NCI-H345 treated with DMSO at 0.1 percent for 48 hours (cell line): ENCODE data around the gene ARHGEF11.

Experiments
- DNase-seq: peaks from one replicate; lab custom pipeline; 2025; ENCODE audit not compliant: unreplicated experiment; lab: John Stamatoyannopoulos, UW

Gene ARHGEF11

GRCh38 chr1:156896490-156897033, 149.0 kb downstream of the ARHGEF11 start:
- no peak for DNase-seq

GRCh38 chr1:156895927-156896326, 149.6 kb downstream of the ARHGEF11 start:
- no peak for DNase-seq

GRCh38 chr1:156895455-156895812, 150.1 kb downstream of the ARHGEF11 start:
- no peak for DNase-seq

DNA sequence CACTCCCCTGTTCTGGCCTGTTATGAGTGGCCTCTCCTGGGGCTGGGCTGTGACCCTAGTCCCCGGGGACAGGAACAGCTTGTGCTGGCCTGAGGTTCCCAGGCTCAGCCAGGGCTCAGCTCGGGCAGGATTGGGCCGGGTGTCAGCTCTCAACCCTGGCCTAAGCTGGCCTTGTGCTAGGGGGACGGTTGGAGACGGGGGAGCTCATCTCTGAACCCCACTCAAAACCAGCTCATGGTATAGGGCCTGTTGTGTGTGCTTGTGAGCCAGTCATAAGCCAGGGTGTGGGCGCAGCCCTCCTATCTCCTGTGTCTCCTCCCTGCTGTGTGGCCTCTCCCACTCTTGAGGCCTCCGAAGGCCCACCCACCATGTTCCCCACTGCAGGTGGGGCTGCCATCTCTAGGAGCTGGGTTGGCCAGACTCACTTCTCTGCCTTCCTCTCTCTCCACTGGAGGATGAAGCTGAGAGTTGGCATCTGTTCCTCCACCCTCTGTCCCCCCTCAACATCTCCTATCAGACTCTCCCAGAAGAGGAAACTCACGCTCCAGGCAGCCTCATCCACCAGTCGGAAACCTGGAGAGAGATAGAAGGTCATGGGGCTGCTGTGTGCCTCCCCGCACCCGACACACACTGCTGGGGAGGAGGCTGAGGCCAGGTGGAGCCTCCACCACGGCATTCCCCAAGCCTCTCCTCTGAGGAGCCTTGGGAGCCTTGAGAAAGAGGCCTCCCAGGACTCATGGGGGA, 150.7 kb downstream of the ARHGEF11 start:
- no peak for DNase-seq

DNA sequence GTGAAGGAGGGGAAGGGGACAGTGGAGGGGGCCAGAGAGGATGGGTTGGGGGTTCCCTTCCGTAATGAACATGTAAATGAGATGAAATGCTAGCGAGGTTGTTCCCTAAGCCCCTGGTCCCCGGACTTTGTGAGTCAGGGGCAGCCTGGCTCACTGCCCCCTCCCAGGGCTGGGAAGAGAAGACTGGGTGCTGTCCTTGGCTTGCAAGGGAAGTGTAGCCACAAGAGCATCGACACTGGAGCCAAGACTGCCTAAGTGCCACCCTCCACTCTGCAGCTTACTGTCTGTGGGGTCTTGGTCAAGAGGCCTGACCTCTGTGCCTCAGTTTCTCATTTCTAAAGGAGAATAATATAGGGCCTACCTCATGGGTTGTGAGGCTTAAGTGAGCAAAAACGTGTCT, 151.5 kb downstream of the ARHGEF11 start:
- no peak for DNase-seq

- DNase-seq = no peak
Observed at GRCh38 chr1:156893048-156893953, 152.2 kb downstream of the ARHGEF11 start, which contains the start of gene PEAR1. Gene PEAR1 (plus strand): TSS chr1:156893718. CDS start chr1:156903927, 10,209 bp downstream.

DNA sequence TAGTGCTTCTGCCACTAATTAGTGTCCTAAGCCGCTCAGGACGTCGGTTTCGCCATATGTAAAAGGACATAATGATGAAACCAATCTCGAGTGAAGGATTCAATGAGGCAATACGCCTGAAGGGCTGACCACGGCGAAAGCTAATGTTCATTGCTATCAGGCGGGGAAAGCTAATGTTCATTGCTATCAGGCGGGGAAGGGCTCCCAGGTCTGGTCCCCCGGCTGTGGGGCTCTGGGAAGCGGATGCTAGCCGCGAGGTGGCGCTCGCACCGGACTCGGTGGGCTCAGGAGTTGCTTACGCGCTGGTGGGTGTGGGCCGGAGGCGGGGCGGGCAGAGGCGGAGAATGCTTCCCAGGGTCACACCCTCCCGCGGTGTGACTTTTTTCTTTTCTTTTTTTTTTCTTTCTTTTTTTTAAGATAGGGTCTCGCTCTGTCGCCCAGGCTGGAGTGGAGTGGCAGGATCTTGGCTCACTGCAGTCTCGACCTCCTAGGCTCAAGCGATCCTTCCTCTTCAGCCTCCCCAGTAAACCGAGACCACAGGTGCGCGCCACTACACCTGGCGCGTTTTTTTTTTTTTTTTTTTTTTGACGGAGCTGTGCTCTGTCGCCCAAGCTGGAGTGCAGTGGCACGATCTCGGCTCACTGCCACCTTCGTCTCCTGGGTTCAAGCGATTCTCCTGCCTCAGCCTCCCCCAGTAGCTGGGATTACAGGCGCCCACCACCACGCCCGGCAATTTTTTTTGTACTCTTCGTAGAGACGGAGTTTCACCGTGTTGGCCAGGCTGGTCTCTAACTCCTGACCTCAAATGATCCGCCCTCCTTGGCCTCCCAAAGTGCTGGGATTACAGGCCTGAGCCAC, 153.1 kb downstream of the ARHGEF11 start:
- peak; percentile 61 for DNase-seq

DNA sequence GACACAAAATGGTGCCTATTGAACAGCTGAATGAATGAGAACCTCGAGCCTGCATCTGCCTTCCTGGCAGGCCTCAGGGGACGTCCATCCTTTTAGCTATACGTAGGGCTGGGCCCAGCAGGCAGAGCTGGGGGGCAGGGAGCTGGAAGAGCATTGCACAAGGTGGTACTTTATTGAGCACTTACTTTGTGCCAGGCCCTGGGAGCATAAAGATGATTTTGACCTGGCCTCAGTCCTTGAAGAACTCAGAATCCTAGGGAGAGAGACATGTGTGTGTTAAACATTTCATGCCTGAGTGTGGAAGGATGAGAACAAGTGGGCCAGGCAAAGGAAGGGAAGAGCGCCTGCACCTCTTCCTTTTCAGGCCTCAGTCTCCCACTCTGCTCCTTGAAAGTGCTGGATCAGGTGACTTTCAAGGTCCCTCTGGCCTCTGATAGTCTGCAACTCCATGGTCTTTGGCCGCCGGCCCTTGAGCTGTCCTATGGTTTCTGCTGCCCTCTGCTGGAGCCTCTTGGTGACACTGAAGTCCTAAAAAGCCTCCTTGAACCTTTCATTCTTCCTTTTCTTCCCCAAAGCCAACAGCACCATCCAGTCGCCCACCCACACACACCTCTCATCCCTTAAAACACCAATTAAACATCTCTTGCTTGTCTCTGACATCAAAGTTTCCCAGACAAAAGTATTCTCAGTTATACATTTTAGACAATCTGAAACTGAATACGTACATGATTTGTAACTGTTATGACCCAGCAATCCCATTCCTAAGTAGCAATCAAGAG, 155.6 kb downstream of the ARHGEF11 start:
- DNase-seq = peak; percentile 41

GRCh38 chr1:156887734-156888133, 157.8 kb downstream of the ARHGEF11 start:
- no peak for DNase-seq

- DNase-seq = no peak
Observed at GRCh38 chr1:156887317-156887716, 158.2 kb downstream of the ARHGEF11 start.

DNA sequence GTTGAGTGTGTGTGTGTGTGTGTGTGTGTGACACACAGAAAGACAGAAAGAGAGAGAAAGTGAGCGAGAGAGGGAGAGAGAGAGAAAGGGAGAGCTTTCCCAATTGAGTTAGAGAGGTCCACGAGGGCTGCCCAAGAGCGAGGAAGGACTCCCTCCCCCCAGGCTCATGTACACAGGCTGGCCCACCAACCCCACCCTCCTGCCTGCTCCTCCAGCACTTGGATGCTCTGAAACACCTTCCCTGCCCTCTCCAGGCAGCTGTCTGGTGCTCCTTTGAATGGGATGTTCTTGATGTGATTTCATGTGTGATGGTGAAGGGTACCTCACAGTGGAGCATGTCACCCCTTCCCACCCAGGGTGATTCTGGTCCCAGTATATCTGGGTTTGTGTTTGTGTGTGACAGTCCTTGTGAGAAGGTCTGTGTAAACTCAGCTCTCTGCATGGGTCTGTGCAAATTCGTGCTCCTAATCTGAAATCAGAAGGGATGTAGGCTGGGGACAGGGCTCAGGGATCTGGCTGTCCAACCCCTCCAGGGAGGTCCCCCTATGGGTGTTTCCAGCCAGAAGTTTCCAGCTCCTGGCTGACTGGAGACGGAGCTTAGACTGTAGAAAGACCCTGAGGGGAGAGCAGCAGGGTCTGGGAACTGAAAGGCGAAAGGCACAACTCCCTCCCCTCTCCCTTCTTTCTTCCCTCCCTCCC, 158.8 kb downstream of the ARHGEF11 start:
- no peak for DNase-seq

GRCh38 chr1:156885880-156886355, 159.6 kb downstream of the ARHGEF11 start:
- no peak for DNase-seq

GRCh38 chr1:156885314-156885713, 160.2 kb downstream of the ARHGEF11 start:
- no peak for DNase-seq
